Upper lobe of left lung (tissue), 6 donors: Measurements from ENCODE around the gene PUM1. TPM values are rescaled to one million over a fixed set of nuclear protein-coding genes. Genes with fewer than 3 reads are reported as not detected.

Source experiments
- ATAC-seq, 2 donors: fragments of 200-7000 bp; cut with Tn5 transposase; one replicate each; pipeline ENCODE4 v1.9.1; 2022; ENCODE audit warnings: mild to moderate bottlenecking in 2 of 2, moderate library complexity in 2 of 2; ENCODE audit not compliant: low FRiP score in 2 of 2
- DNase-seq, 2 donors: peaks; one replicate each; pipeline ENCODE4 v3.0.0-alpha.2; 2019 to 2020
- H3K27ac ChIP-seq, 4 donors: fragments of 200-600 bp; sonication (generic); one replicate each; pipeline ENCODE4 v1.5.1; 2016 to 2019
- H3K27me3 ChIP-seq, 4 donors: fragments of 200-600 bp; sonication (generic); one replicate each; pipeline ENCODE4 v1.5.1; 2017 to 2019
- H3K36me3 ChIP-seq, 4 donors: fragments of 200-600 bp; sonication (generic); one replicate each; pipeline ENCODE4 v1.5.1; 2016 to 2019
- H3K4me1 ChIP-seq, 4 donors: fragments of 200-600 bp; sonication (generic); one replicate each; pipeline ENCODE4 v1.5.1; 2018 to 2019
- H3K4me3 ChIP-seq, 4 donors: fragments of 200-600 bp; sonication (generic); one replicate each; pipeline ENCODE4 v1.5.1; 2017 to 2019; ENCODE audit warnings: mild to moderate bottlenecking in 2 of 4, moderate library complexity in 1 of 4
- H3K9me3 ChIP-seq, 4 donors: fragments of 200-600 bp; sonication (generic); one replicate each; pipeline ENCODE4 v1.5.1; 2018 to 2019
- CTCF ChIP-seq, 6 experiments: fragments of 450-650 bp in 4 of 6; fragments of 200-600 bp in 2 of 6; sonication (generic) in 2 of 6; IDR thresholded peaks; one replicate each; pipeline ENCODE4 v1.5.1; 2016 to 2019; ENCODE audit warnings: antibody characterized with exemption in 6 of 6
- EP300 ChIP-seq, 4 donors: sonication (generic); formaldehyde crosslinking; IDR thresholded peaks; one replicate each; pipeline ENCODE4 v1.5.1; 2017; ENCODE audit warnings: antibody characterized with exemption in 4 of 4, control low read depth in 2 of 4
- POLR2A ChIP-seq, 4 donors: fragments of 450-650 bp; IDR thresholded peaks; one replicate each; pipeline ENCODE4 v1.5.1; 2016 to 2017; ENCODE audit warnings: antibody characterized with exemption in 4 of 4, mild to moderate bottlenecking in 2 of 4
- POLR2AphosphoS5 ChIP-seq, 2 donors: sonication (generic); formaldehyde crosslinking; IDR thresholded peaks; one replicate each; pipeline ENCODE4 v1.5.1; 2017; ENCODE audit warnings: antibody characterized with exemption in 2 of 2
- WGBS, 2 donors: methylation state at CpG; one replicate each; pipeline ENCODE4 v1.1.5; 2017 to 2018; 5-methylcytosine and 5-hydroxymethylcytosine counted together
- total RNA-seq, 6 donors: library from RNA; depleted of rRNA in 4 of 6; stranded (reverse); fragments of >200 nt in 4 of 6; gene quantifications; one replicate each; pipeline versions ENCODE4 v1.1.0 to v1.2.1, GENCODE V29; 2016 to 2021
- donor health status: DM: no; HTN: no; CAD: no; lungs with moderate emphysema.
- donor health status: DM: no; HTN: yes; CAD: no; lungs with severe emphysema.

PUM1 gene
- total RNA-seq, 6 donors from 2014 or later, result 85.7 to 124 (median 99.8) TPM

- TF ChIP-seq CTCF (IDR thresholded peaks at IDR 0.05), result no peak
- TF ChIP-seq POLR2AphosphoS5 (IDR thresholded peaks at IDR 0.05), result no peak
- TF ChIP-seq EP300 (IDR thresholded peaks at IDR 0.05), result no peak
- no peak for TF ChIP-seq POLR2A (IDR thresholded peaks at IDR 0.05)
- Histone ChIP-seq H3K36me3 (no peaks in the 10 kb centered on the region), H3K4me3 (no peak overlapping the region), H3K27ac (no peak overlapping the region), H3K27me3 (no peaks in the 10 kb centered on the region), H3K9me3 (no peaks in the 10 kb centered on the region), H3K4me1 (peaks cover 28 to 44% (median 35%) of the 10 kb centered on the region in 4 donors)
- no peak for ATAC-seq
- WGBS, 2 donors, result 82 to 83% methylated on average over 4 of the region's 4 CpGs
- DNase-seq, result no peak
These were observed 53.1 kb downstream of the PUM1 start for GRCh38 chr1:31012210-31012924.

- Histone ChIP-seq H3K27me3 (no peaks in the 10 kb centered on the region), H3K36me3 (peaks cover 0 to 1% (median 0%) of the 10 kb centered on the region in 4 donors), H3K9me3 (no peaks in the 10 kb centered on the region), H3K4me3 (no peak overlapping the region), H3K27ac (no peak overlapping the region), H3K4me1 (peaks cover 34 to 44% (median 39%) of the 10 kb centered on the region in 4 donors)
- no peak for DNase-seq
- no peak for ATAC-seq
- 97 to 100% methylated on average over 1 of the region's 1 CpG for WGBS, 2 donors
- no peak for TF ChIP-seq CTCF (IDR thresholded peaks at IDR 0.05)
- no peak for TF ChIP-seq EP300 (IDR thresholded peaks at IDR 0.05)
These were observed 53.8 kb downstream of the PUM1 start for GRCh38 chr1:31011719-31012118.

- WGBS, 2 donors, result 77 to 88% methylated on average over 6 of the region's 6 CpGs
- DNase-seq, result no peak
- Histone ChIP-seq H3K27ac (no peak overlapping the region), H3K4me3 (no peak overlapping the region), H3K36me3 (peaks cover 0 to 13% (median 3%) of the 10 kb centered on the region in 4 donors), H3K9me3 (no peaks in the 10 kb centered on the region), H3K27me3 (no peaks in the 10 kb centered on the region), H3K4me1 (peaks cover 30 to 44% (median 35%) of the 10 kb centered on the region in 4 donors)
- ATAC-seq, result no peak
- TF ChIP-seq POLR2AphosphoS5 (IDR thresholded peaks at IDR 0.05) (no peak), POLR2A (IDR thresholded peaks at IDR 0.05) (no peak), CTCF (IDR thresholded peaks at IDR 0.05) (no peak), EP300 (IDR thresholded peaks at IDR 0.05) (no peak)
These were observed 55.2 kb downstream of the PUM1 start for GRCh38 chr1:31010086-31010989.

GRCh38 chr1:31007462-31007991, 58.0 kb downstream of the PUM1 start:
- H3K9me3 ChIP-seq, result no peaks in the 10 kb centered on the region
- H3K4me1 ChIP-seq, result peaks cover 18 to 33% (median 25%) of the 10 kb centered on the region in 4 donors
- no peak overlapping the region for H3K4me3 ChIP-seq
- WGBS, 2 donors, result 40 to 55% methylated on average over 2 of the region's 2 CpGs
- H3K27me3 ChIP-seq, result no peaks in the 10 kb centered on the region
- H3K36me3 ChIP-seq, result peaks cover 2 to 38% (median 13%) of the 10 kb centered on the region in 4 donors
- DNase-seq, result no peak
- TF ChIP-seq POLR2AphosphoS5 (IDR thresholded peaks at IDR 0.05), result no peak
- peak overlapping the region in 1 of 4 donors; percentile 17 for H3K27ac ChIP-seq
- peak in 1 of 2 donors; percentile 73 for ATAC-seq

- TF ChIP-seq CTCF (IDR thresholded peaks at IDR 0.05) (no peak), EP300 (IDR thresholded peaks at IDR 0.05) (no peak), POLR2A (IDR thresholded peaks at IDR 0.05) (no peak), POLR2AphosphoS5 (IDR thresholded peaks at IDR 0.05) (no peak)
- H3K9me3 ChIP-seq, result no peaks in the 10 kb centered on the region
- H3K4me1 ChIP-seq, result peaks cover 11 to 28% (median 21%) of the 10 kb centered on the region in 4 donors
- H3K27me3 ChIP-seq, result no peaks in the 10 kb centered on the region
- H3K36me3 ChIP-seq, result peaks cover 2 to 44% (median 13%) of the 10 kb centered on the region in 4 donors
- no peak for DNase-seq
- WGBS, 2 donors, result 76 to 91% methylated on average over 2 of the region's 2 CpGs
- ATAC-seq, result no peak
- H3K27ac ChIP-seq, result no peak overlapping the region
- no peak overlapping the region for H3K4me3 ChIP-seq
These were observed 58.8 kb downstream of the PUM1 start for GRCh38 chr1:31006747-31007146.
